Activated CD8-positive, alpha-beta T cell treated with anti-CD3 and anti-CD28 coated beads for 36 hours (primary cell): ENCODE data around the gene RBMS3. TPM values are rescaled to one million over a fixed set of nuclear protein-coding genes. Genes with fewer than 3 reads are reported as not detected.

ENCODE experiments used
- ATAC-seq: fragments of 200-7000 bp; cut with Tn5 transposase; one replicate; pipeline ENCODE4 v1.10.0; 2021; ENCODE audit warnings: mild to moderate bottlenecking, moderate library complexity
- CTCF ChIA-PET: fragments of 350-600 bp; sonication (Branson Sonifier 250); formaldehyde crosslinking; loops from one replicate; lab custom pipeline; 2021; ENCODE audit warnings: antibody characterized with exemption; lab: Charles Lee
- POLR2A ChIA-PET: fragments of 350-600 bp; sonication (Branson Sonifier 250); formaldehyde crosslinking; loops from one replicate; lab custom pipeline; 2021; ENCODE audit warnings: antibody characterized with exemption; lab: Charles Lee
- DNase-seq: peaks from one replicate; pipeline ENCODE4 v3.0.0-alpha.2; 2020
- H3K27ac Mint-ChIP-seq: one replicate; pipeline ENCODE4 v1.8.0; 2021; ENCODE audit warnings: mild to moderate bottlenecking, mixed read lengths
- H3K27me3 Mint-ChIP-seq: one replicate; pipeline ENCODE4 v1.8.0; 2021; ENCODE audit warnings: mixed read lengths
- H3K36me3 Mint-ChIP-seq: one replicate; pipeline ENCODE4 v1.8.0; 2021; ENCODE audit warnings: low read depth, mixed read lengths
- H3K4me1 Mint-ChIP-seq: one replicate; pipeline ENCODE4 v1.8.0; 2021; ENCODE audit warnings: low read depth, mixed read lengths
- H3K4me3 Mint-ChIP-seq: one replicate; pipeline ENCODE4 v1.8.0; 2021; ENCODE audit warnings: mild to moderate bottlenecking, moderate library complexity, mixed read lengths
- H3K9me3 Mint-ChIP-seq: one replicate; pipeline ENCODE4 v1.8.0; 2021; ENCODE audit warnings: mixed read lengths
- intact Hi-C: fragments of 100-400 bp; cut with micrococcal nuclease; formaldehyde crosslinking; loops from one replicate; pipeline ENCODE4 v1.10.0; 2022
- total RNA-seq, 2 experiments: library from RNA; stranded (reverse); gene quantifications; one replicate each; pipeline ENCODE4 v1.2.3, GENCODE V29; 2021
- TF ChIP-seq, protein P1 (sequence below): fragments of 200-600 bp; IDR thresholded peaks from one replicate; pipeline ENCODE4 v1.8.0; 2022; ENCODE audit warnings: antibody characterized with exemption, mild to moderate bottlenecking

The RBMS3 gene
- total RNA-seq, 2 experiments from 2014 or later: 2.3 to 2.8 TPM

DNA sequence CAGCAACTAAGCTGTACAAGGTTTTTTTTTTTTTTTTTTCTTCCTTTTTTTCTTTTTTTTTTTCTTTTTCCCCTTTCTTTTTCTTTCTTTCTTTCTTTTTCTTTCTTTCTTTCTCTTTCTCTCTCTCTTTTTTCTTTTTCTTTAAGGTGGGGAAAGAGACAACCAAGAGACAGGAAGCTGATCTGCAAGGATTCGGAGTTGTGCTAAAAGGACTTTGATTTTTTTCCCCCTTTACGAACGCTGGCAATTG is 148 bp downstream of the RBMS3 start:
- ChIA-PET CTCF (no interaction called here), POLR2A (no interaction called here)
- TF ChIP-seq, protein P1, sequence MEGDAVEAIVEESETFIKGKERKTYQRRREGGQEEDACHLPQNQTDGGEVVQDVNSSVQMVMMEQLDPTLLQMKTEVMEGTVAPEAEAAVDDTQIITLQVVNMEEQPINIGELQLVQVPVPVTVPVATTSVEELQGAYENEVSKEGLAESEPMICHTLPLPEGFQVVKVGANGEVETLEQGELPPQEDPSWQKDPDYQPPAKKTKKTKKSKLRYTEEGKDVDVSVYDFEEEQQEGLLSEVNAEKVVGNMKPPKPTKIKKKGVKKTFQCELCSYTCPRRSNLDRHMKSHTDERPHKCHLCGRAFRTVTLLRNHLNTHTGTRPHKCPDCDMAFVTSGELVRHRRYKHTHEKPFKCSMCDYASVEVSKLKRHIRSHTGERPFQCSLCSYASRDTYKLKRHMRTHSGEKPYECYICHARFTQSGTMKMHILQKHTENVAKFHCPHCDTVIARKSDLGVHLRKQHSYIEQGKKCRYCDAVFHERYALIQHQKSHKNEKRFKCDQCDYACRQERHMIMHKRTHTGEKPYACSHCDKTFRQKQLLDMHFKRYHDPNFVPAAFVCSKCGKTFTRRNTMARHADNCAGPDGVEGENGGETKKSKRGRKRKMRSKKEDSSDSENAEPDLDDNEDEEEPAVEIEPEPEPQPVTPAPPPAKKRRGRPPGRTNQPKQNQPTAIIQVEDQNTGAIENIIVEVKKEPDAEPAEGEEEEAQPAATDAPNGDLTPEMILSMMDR: no peak
- peaks cover 35% of the 10 kb centered on the region for H3K4me1 Mint-ChIP-seq
- H3K4me3 Mint-ChIP-seq: peak overlapping the region; percentile 77
- H3K36me3 Mint-ChIP-seq: no peaks in the 10 kb centered on the region
- intact Hi-C loops: no loop called here
- H3K9me3 Mint-ChIP-seq: no peaks in the 10 kb centered on the region
- ATAC-seq: no peak
- H3K27me3 Mint-ChIP-seq: peaks cover 21% of the 10 kb centered on the region
- peak overlapping the region; percentile 79 for H3K27ac Mint-ChIP-seq
- no peak for DNase-seq

- ATAC-seq: peak; percentile 77
Observed at GRCh38 chr3:29281344-29282241, 722 bp downstream of the RBMS3 start.

DNA sequence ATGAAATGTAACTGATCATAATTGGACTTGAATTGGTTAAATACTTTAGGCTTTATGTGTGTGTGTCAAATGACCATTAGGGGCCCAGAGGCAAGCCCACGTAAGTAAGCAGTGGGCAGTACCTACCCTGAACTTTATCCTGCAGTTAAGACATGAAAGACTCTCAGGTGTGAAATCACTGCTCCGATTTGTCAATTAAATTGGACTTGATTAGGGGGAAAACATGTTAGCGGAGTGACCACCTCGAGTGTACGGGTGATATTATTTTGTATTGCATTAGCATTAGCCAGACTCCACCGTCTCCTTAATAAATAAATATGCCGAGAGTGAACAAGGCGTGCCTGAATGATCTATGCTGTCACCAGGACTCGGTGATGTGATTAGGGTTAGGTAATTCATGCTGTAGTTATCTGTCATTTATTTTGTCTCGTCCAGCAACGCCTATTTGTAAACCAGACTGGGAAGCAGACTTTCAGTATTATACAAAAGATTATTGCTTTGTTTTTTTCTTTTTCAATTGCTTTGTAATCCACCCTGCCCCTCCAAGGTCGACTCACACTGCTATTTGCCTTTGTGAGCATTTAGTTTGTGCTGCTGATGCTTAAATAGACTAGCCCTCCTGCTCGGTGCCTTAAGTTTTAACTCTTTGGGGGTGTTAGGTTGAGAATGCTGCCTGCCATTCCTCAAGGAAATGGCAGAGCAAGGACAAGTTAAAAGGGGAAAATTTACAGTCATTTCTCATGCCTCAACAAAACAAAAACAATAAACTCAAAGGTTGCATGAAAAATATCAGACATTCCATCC is 1.8 kb downstream of the RBMS3 start:
- ChIA-PET CTCF (no interaction called here), POLR2A (no interaction called here)
- TF ChIP-seq, protein P1: no peak
- H3K4me3 Mint-ChIP-seq: peak overlapping the region; percentile 77
- DNase-seq: no peak
- H3K36me3 Mint-ChIP-seq: no peaks in the 10 kb centered on the region
- peaks cover 35% of the 10 kb centered on the region for H3K4me1 Mint-ChIP-seq
- H3K27me3 Mint-ChIP-seq: peaks cover 21% of the 10 kb centered on the region
- intact Hi-C loops: no loop called here
- no peak for ATAC-seq
- no peaks in the 10 kb centered on the region for H3K9me3 Mint-ChIP-seq
- peak overlapping the region; percentile 79 for H3K27ac Mint-ChIP-seq

More at GRCh38 chr3:29281344-29282241, 722 bp downstream of the RBMS3 start:
- POLR2A ChIA-PET: no interaction called here
- Mint-ChIP-seq H3K27ac (peak overlapping the region; percentile 79), H3K4me3 (peak overlapping the region; percentile 77), H3K4me1 (peaks cover 35% of the 10 kb centered on the region), H3K27me3 (peaks cover 21% of the 10 kb centered on the region), H3K36me3 (no peaks in the 10 kb centered on the region), H3K9me3 (no peaks in the 10 kb centered on the region)
- peak; percentile 33 for DNase-seq
- CTCF ChIA-PET: no interaction called here
- intact Hi-C loops: no loop called here
- TF ChIP-seq, protein P1: no peak

GRCh38 chr3:29283231-29284119 is 2.6 kb downstream of the RBMS3 start:
- Mint-ChIP-seq H3K27ac (peak overlapping the region; percentile 44), H3K27me3 (peaks cover 21% of the 10 kb centered on the region), H3K9me3 (no peaks in the 10 kb centered on the region), H3K4me1 (peaks cover 35% of the 10 kb centered on the region), H3K36me3 (no peaks in the 10 kb centered on the region), H3K4me3 (peak overlapping the region; percentile 77)
- intact Hi-C loops: no loop called here
- POLR2A ChIA-PET: no interaction called here
- TF ChIP-seq, protein P1: no peak
- ATAC-seq (peak; percentile 15), DNase-seq (no peak)
- CTCF ChIA-PET: no interaction called here
